ENCODE measurements around the gene IGSF9.

GRCh38 chr1:159935719-159936272 lies 9.6 kb downstream of the IGSF9 start:
- TF ChIP-seq CTCF (conservative IDR thresholded peaks at IDR 0.05 in 1 of 2, IDR thresholded peaks at IDR 0.05 in 1 of 2; ENCODE audit: extremely low read depth in 1 of 2, insufficient read depth in 1 of 2, low read depth in 1 of 2, low read length in 2 of 2): no peak
- TF ChIP-seq EZH2 (IDR thresholded peaks at IDR 0.05; ENCODE audit: borderline replicate concordance, low read length): no peak

Data from mammary epithelial cell (primary cell).